Keratinocyte (primary cell): Measurements from ENCODE around the gene JRKL.
"Not testable (repeated sequence)": the region's sequence is repeated elsewhere in the genome, so short reads cannot be mapped to it uniquely, and the experiment has no call there.

Experiments used
- CTCF ChIP-seq, 3 experiments: IDR thresholded peaks in 1 of 3; conservative IDR thresholded peaks in 1 of 3; optimal IDR thresholded peaks in 1 of 3; 2 replicates in 2 of 3; 3 replicates in 1 of 3; pipeline versions ENCODE3 to v1.5.1; 2011; ENCODE audit warnings: low read length in 3 of 3, mild to moderate bottlenecking in 3 of 3, moderate library complexity in 2 of 3, control low read depth in 1 of 3, inconsistent platforms in 1 of 3; ENCODE audit not compliant: insufficient read depth in 2 of 3; ENCODE audit errors: extremely low read depth in 1 of 3
- EZH2 ChIP-seq: IDR thresholded peaks from one replicate; pipeline ENCODE4 v1.6.1; 2012; ENCODE audit warnings: inconsistent platforms, mild to moderate bottlenecking, low read length, moderate library complexity

GRCh38 chr11:96432654-96433053 lies 42.8 kb downstream of the JRKL start:
- not testable (repeated sequence) for TF ChIP-seq CTCF (optimal IDR thresholded peaks at IDR 0.05 in 1 of 3, IDR thresholded peaks at IDR 0.05 in 1 of 3, conservative IDR thresholded peaks at IDR 0.05 in 1 of 3; ENCODE audit: extremely low read depth in 1 of 3, insufficient read depth in 2 of 3, low read length in 3 of 3); EZH2
